GM10847 (cell line): Measurements from ENCODE around the gene PALM.

Experiments
- POLR2A ChIP-seq: IDR thresholded peaks from 2 replicates; pipeline ENCODE4 v1.6.1; 2011; ENCODE audit not compliant: insufficient read length; ENCODE audit errors: extremely low read depth

PALM gene

GRCh38 chr19:780935-781334, 72.2 kb downstream of the PALM start:
- TF ChIP-seq POLR2A, result no peak

GRCh38 chr19:781800-782184, 73.1 kb downstream of the PALM start:
- no peak for TF ChIP-seq POLR2A

DNA sequence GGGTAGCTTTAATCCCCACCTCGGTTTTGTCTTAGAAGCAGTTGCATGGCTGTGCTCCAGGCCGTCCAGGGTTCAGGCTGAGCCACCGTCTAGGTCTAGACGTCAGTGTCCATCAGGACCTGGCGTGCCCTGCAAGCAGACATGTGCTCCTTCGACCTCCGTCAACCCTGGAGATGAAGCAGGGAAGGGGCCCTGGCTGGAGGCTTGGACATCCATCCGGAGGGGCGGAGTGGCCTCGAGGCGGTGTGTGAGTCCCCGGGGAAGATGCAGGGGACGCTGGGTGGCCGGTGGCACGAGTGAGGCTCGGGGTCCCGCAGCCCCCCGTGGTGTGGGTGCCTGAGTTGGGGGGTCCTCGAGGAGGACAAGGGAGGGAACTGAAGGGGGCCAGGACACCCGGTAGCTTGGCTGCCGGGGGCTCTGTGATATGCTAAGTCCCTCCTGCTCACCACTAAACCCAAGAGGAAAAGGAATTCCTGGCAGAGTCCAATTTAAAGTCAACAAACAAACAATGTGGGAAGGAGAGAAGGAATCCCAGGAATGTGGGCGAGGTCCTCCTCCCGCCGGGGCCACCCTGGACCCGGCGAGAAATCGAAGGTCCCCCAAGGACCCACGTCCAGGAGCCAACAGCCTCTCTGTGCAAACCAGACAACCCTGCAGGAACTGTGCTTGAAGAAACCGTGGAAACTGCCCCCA, 73.6 kb downstream of the PALM start:
- TF ChIP-seq POLR2A, result no peak

DNA sequence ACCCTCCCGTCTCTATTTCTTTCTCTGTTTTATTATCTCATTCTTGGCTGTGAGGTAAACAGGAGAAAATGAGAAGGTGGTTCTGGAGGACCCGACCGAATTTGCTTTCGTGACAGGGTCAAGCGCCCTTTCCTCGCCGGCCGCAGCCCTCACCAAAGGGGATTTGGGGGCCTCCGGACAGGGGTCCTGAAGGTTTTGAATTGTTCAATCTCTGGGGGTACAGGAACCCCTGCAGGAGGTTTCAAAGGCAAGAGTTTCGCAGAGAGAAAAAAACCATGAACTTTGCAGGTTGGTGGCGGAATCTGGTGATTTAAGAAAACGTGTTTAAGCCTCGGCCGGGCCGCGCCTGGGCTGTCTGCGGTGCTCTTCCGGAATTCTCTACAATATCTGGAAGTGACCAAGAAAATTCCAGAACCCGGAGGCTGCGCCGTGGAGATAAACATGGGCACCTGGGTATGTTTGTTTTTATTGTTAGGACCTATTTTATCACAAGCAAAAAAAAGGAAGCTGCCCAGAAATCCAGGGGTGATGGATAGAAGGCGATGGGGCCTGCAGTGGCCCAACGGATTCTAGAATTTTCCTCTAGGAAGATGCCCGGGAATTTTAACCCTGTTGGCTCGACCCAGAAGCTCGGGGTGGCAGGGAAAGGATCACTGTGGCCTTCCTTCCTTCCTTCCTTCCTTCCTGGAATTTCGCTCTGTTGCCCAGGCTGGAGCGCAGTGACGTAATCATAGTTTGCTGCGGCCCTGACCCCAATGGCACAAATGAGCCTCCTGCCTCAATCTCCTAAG, 74.3 kb downstream of the PALM start:
- no peak for TF ChIP-seq POLR2A

- TF ChIP-seq POLR2A, result no peak
Measured at GRCh38 chr19:784541-784940, 75.8 kb downstream of the PALM start.

DNA sequence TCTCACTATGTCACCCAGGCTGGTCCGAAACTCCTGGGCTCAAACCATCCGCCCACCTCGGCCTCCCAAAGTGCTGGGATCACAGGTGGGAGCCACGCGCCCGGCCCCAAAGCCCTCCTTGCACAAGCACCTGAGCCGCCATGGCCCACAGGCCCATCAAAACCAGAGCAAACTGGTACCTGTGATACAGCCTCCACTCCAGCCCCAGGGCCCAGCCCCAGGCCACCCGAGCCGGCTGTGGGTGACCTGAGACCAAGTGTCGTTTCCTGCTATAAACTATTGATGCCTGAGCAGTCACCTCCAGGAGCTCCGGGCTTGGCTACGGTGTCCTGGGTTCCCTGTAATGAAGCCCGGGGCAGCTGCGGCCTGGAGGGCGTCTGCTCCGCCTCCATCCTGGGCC, 78.8 kb downstream of the PALM start:
- TF ChIP-seq POLR2A, result no peak

- no peak for TF ChIP-seq POLR2A
Measured at GRCh38 chr19:788686-788982, 79.9 kb downstream of the PALM start.

DNA sequence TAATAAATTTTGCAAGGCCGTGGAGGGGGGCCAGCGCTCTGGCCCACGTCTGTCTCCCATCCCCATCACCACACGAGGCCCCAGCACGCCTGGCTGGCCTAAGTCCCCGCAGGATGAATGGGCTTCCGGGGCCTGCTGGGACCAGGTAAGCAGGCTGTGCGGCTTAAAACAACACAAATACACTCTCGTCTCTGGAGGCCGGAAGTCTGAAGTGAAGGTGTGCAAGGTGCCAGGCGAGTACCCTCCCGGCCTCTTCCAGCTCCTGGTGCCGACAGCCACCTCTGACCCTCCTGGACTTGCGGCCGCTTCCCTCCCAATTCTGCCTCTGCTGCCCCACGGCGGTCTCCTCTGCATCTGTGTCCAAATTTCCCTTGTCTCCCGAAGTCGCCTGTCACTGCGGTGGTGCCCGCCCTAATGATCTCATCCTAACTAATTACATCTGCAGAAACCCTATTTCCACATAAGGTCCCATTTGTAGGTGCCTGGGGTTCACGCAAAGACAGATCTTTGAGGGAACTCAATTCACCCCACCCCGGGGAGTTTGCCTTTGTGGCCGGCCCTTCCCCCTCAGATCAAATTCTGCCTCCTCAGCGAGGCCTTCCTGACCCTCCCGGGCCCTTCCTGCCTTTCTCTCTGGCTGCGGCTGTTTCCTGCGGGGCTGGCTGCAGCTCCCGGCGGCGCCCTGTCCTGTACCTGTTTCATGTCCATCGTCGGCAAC, 80.4 kb downstream of the PALM start:
- no peak for TF ChIP-seq POLR2A

GRCh38 chr19:789701-790060, 80.9 kb downstream of the PALM start:
- no peak for TF ChIP-seq POLR2A

DNA sequence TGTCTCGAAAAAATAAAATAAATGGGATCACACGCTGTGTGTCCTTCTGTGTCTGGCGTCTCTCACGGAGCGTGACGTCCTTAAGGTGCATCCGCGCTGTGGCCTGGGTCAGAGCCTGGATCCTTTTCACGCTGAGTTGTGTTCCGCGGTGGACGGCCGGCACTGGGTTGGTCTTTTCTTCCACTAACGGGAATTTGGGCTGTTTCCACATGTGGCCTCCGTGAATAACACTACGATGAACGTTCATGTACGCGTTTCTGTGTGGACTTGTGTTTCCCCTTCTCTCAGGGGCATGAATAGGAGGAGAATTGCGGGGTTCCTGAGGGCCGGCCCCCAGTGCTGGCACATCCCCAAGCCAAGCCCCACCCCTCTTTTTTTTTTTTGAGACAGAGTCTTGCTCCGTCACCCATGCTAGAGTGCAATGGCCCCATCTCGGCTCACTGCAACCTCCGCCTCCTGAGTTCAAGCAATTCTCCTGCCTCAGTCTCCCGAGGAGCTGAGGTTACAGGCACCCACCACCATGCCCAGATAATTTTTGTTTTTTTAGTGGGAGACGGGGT, 82.4 kb downstream of the PALM start:
- TF ChIP-seq POLR2A, result no peak

- no peak for TF ChIP-seq POLR2A
Measured at GRCh38 chr19:791567-792305, 83.0 kb downstream of the PALM start.

DNA sequence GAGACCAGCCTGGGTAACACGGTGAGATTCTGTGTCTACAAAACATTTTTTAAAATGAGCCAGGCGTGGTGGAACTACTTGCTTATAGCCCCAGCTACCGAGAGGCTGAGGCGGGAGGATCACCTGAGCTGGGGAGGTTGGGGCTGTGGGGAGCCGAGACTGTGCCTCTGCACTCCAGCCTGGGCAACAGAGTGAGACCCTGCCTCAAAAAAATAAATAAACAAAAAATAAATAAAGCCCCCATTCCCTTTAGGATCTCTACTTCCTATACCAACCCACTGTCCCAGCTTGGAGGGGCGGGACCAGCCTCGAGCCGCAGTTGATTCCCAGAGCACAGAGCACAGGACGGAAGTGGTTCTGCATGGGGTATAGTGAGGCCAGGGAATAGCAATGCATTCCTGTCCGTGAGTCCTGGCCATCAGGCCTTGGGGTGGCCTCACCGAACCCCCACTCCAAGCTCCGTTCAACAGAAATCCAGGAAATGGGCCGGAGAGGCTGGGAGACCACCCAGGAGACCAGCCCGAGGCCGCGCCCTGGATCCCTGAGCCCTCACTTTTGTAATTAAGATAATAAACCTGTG, 83.7 kb downstream of the PALM start:
- TF ChIP-seq POLR2A, result no peak

- no peak for TF ChIP-seq POLR2A
Measured at GRCh38 chr19:793806-794205, 85.1 kb downstream of the PALM start.

- TF ChIP-seq POLR2A, result no peak
Measured at GRCh38 chr19:795073-795611, 86.4 kb downstream of the PALM start.
